ENCODE measurements around the gene RFX7. TPM values are rescaled to one million over a fixed set of nuclear protein-coding genes. Genes with fewer than 3 reads are reported as not detected.
"Not testable (repeated sequence)": the region's sequence is repeated elsewhere in the genome, so short reads cannot be mapped to it uniquely, and the experiment has no call there.

The RFX7 gene
- total and polyA plus RNA-seq, 2 of the 8 experiments (the other 6 are each of a cell fraction or from before 2014, with no cell fraction given): 10.4 to 40.9 TPM

DNA sequence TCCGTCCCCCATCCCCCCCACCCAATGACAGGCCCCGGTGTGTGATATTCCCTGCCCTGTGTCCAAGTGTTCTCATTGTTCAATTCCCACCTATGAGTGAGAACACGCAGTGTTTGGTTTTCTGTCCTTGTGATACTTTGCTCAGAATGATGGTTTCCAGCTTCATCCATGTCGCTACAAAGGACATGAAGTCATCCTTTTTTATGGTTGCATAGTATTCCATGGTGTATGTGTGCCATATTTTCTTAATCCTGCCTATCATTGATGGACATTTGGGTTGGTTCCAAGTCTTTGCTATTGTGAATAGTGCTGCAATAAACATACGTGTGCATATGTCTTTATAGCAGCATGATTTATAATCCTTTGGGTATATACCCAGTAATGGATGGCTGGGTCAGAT lies 22.8 kb upstream of the RFX7 start:
- H3K23ac ChIP-seq (ENCODE audit: insufficient read length); H3K23me2 ChIP-seq (ENCODE audit: low read depth, low read length); H2BK20ac ChIP-seq (ENCODE audit: low read length); H3K79me2 ChIP-seq (ENCODE audit: control insufficient read depth in 1 of 2, insufficient read depth in 2 of 2, low read length in 2 of 2); CTCF ChIA-PET (ENCODE audit: partially characterized antibody); H3K4me1 ChIP-seq (replicated peaks in 1 of 4; ENCODE audit: control insufficient read depth in 3 of 4, insufficient read depth in 4 of 4, low read length in 3 of 4); H4K5ac ChIP-seq (ENCODE audit: insufficient read length, low read depth, low read length); H3K36me3 ChIP-seq (ENCODE audit: control insufficient read depth in 2 of 4, insufficient read depth in 4 of 4, low read length in 3 of 4); H3K4me3 ChIP-seq (ENCODE audit: extremely low read depth in 1 of 4, insufficient read depth in 2 of 4, low read depth in 3 of 4, low read length in 4 of 4); H3K27ac ChIP-seq (ENCODE audit: low read depth, low read length); H4K20me1 ChIP-seq (replicated peaks in 1 of 2; ENCODE audit: control insufficient read depth in 1 of 2, insufficient read depth in 2 of 2, low read length in 2 of 2); H2AFZ ChIP-seq (ENCODE audit: low read length); H2BK5ac ChIP-seq (ENCODE audit: low read depth, low read length); H3K9me3 ChIP-seq (ENCODE audit: insufficient read depth in 2 of 2, low read depth in 1 of 2, low read length in 1 of 2); H3K27me3 ChIP-seq (replicated peaks in 1 of 4; ENCODE audit: control insufficient read depth in 3 of 4, extremely low read depth in 1 of 4, insufficient read depth in 3 of 4, low read length in 3 of 4); H3K9ac ChIP-seq (replicated peaks in 1 of 4; ENCODE audit: extremely low read depth in 1 of 4, low read depth in 3 of 4, low read length in 3 of 4); DNase-seq (ENCODE audit: low read depth in 1 of 2, low spot score in 2 of 2); POLR2A ChIA-PET (ENCODE audit: partially characterized antibody); H3K79me1 ChIP-seq (ENCODE audit: low read depth, low read length); H4K8ac ChIP-seq (ENCODE audit: extremely low read depth, insufficient read depth, low read length); FAIRE-seq; H3K14ac ChIP-seq (ENCODE audit: insufficient read length); H4K91ac ChIP-seq (replicated peaks; ENCODE audit: insufficient read length, low read length); H3K4me2 ChIP-seq (ENCODE audit: insufficient read depth in 1 of 2, low read depth in 2 of 2, low read length in 2 of 2); H3K4ac ChIP-seq (replicated peaks; ENCODE audit: insufficient read length, low read depth, low read length); H2AK5ac ChIP-seq (ENCODE audit: low read depth, low read length); H2BK12ac ChIP-seq (ENCODE audit: low read depth, low read length); H3K18ac ChIP-seq (ENCODE audit: extremely low read depth, low read length); H2BK120ac ChIP-seq (replicated peaks; ENCODE audit: low read depth, low read length); H2BK15ac ChIP-seq (ENCODE audit: low read length); H3K56ac ChIP-seq (replicated peaks; ENCODE audit: insufficient read length, low read depth, low read length): not testable (repeated sequence)
- 93% methylated on average over 4 of the region's 5 CpGs; no CpG with 5 or more reads in 1 of the 2 experiments for WGBS, 2 experiments (ENCODE audit: extremely low coverage in 1 of 2, insufficient coverage in 1 of 2, insufficient read length in 1 of 2, insufficient replicate concordance in 2 of 2, low coverage in 1 of 2, low lambda C conversion rate in 2 of 2, missing lambda C conversion rate in 1 of 2)

Measured in H1 (cell line).